Liver (tissue), 9 donors: ENCODE measurements around the gene MOK. TPM values are rescaled to one million over a fixed set of nuclear protein-coding genes. Genes with fewer than 3 reads are reported as not detected.

Experiments used
- DNase-seq: peaks from one replicate; pipeline ENCODE4 v3.0.0-alpha.2; 2017; ENCODE audit warnings: low spot score
- H3K27ac ChIP-seq, 2 donors: one replicate each; pipeline ENCODE4 v1.7.0; 2013; ENCODE audit warnings: inconsistent platforms in 2 of 2, low read length in 2 of 2, control low read depth in 1 of 2, low read depth in 1 of 2, mild to moderate bottlenecking in 1 of 2
- H3K27me3 ChIP-seq, 4 donors: one replicate each; pipeline versions ENCODE4 v1.6.1 to v1.7.0; 2013; ENCODE audit warnings: low read length in 3 of 4, inconsistent platforms in 1 of 4, mild to moderate bottlenecking in 1 of 4, moderate library complexity in 1 of 4; ENCODE audit not compliant: control insufficient read depth in 4 of 4, insufficient read depth in 4 of 4
- H3K36me3 ChIP-seq, 4 donors: one replicate each; pipeline versions ENCODE4 v1.6.1 to v1.7.0; 2013; ENCODE audit warnings: low read length in 3 of 4, mild to moderate bottlenecking in 3 of 4, low read depth in 1 of 4, moderate library complexity in 1 of 4; ENCODE audit not compliant: control insufficient read depth in 4 of 4, insufficient read depth in 3 of 4
- H3K4me1 ChIP-seq, 4 donors: one replicate each; pipeline versions ENCODE4 v1.6.1 to v1.7.0; 2013; ENCODE audit warnings: low read length in 3 of 4, mild to moderate bottlenecking in 3 of 4, moderate library complexity in 1 of 4; ENCODE audit not compliant: control insufficient read depth in 4 of 4, insufficient read depth in 4 of 4
- H3K4me3 ChIP-seq, 3 donors: one replicate each; pipeline versions ENCODE4 v1.6.1 to v1.7.0; 2013; ENCODE audit warnings: low read length in 3 of 3, control low read depth in 1 of 3, low read depth in 1 of 3, mild to moderate bottlenecking in 1 of 3
- H3K9ac ChIP-seq, 2 donors: one replicate each; pipeline ENCODE4 v1.7.0; 2013; ENCODE audit warnings: low read length in 2 of 2, mild to moderate bottlenecking in 2 of 2, moderate library complexity in 2 of 2, control low read depth in 1 of 2, low read depth in 1 of 2
- H3K9me3 ChIP-seq, 4 donors: one replicate each; pipeline versions ENCODE4 v1.6.1 to v1.7.0; 2013; ENCODE audit warnings: low read length in 3 of 4; ENCODE audit not compliant: control insufficient read depth in 4 of 4
- EGR1 ChIP-seq, 2 donors: IDR thresholded peaks; 2 replicates each; pipeline ENCODE4 v1.6.1; 2016 to 2018; ENCODE audit warnings: antibody characterized with exemption in 2 of 2, low read depth in 2 of 2
- FOXA1 ChIP-seq: IDR thresholded peaks from 2 replicates; pipeline ENCODE4 v1.6.1; 2016; ENCODE audit warnings: antibody characterized with exemption
- FOXA2 ChIP-seq: IDR thresholded peaks from 2 replicates; pipeline ENCODE4 v1.6.1; 2016; ENCODE audit warnings: antibody characterized with exemption
- GABPA ChIP-seq, 2 donors: IDR thresholded peaks in 1 of 2; conservative IDR thresholded peaks in 1 of 2; 2 replicates each; pipeline ENCODE4 v1.6.1; 2016; ENCODE audit warnings: antibody characterized with exemption in 2 of 2, mild to moderate bottlenecking in 1 of 2, moderate library complexity in 1 of 2
- HNF4G ChIP-seq: IDR thresholded peaks from 2 replicates; pipeline ENCODE4 v1.6.1; 2016; ENCODE audit warnings: antibody characterized with exemption
- JUND ChIP-seq, 2 donors: IDR thresholded peaks; 2 replicates each; pipeline ENCODE4 v1.6.1; 2016; ENCODE audit warnings: antibody characterized with exemption in 2 of 2
- NR2F2 ChIP-seq: IDR thresholded peaks from 2 replicates; pipeline ENCODE4 v1.6.1; 2016; ENCODE audit warnings: antibody characterized with exemption
- RAD21 ChIP-seq, 2 donors: IDR thresholded peaks; 2 replicates each; pipeline ENCODE4 v1.6.1; 2016; ENCODE audit warnings: antibody characterized with exemption in 2 of 2, mild to moderate bottlenecking in 2 of 2
- RXRA ChIP-seq, 2 donors: IDR thresholded peaks; 2 replicates each; pipeline ENCODE4 v1.6.1; 2017 to 2018; ENCODE audit warnings: antibody characterized with exemption in 2 of 2, mild to moderate bottlenecking in 1 of 2
- SP1 ChIP-seq: IDR thresholded peaks from 2 replicates; pipeline ENCODE4 v1.6.1; 2018; ENCODE audit warnings: antibody characterized with exemption, mild to moderate bottlenecking
- TAF1 ChIP-seq: conservative IDR thresholded peaks from 2 replicates; pipeline ENCODE4 v1.6.1; 2016; ENCODE audit warnings: antibody characterized with exemption, mild to moderate bottlenecking
- WGBS: extraction: QIAGEN DNeasy Blood & Tissue Kit; methylation state at CpG from one replicate; pipeline ENCODE4 v1.1.7; 2013; 5-methylcytosine and 5-hydroxymethylcytosine counted together
- polyA plus RNA-seq, 2 donors: library from polyadenylated mRNA; stranded (reverse) in 1 of 2; unstranded in 1 of 2; fragments of 200-250 nt in 1 of 2; fragments of >200 nt in 1 of 2; fragmentation: Nextera tagmentation in 1 of 2; extraction: Ambion mirVana in 1 of 2; gene quantifications; one replicate each; pipeline versions ENCODE4 v1.2.1 to v1.2.3, GENCODE V29; 2013 to 2015
- total RNA-seq, 2 donors: library from RNA; depleted of rRNA; stranded (reverse); fragments of >200 nt; gene quantifications; one replicate each; pipeline ENCODE4 v1.2.3, GENCODE V29; 2014
- TF ChIP-seq, protein P1 (sequence below): fragments of 150-350 bp; IDR thresholded peaks from 2 replicates; pipeline ENCODE4 v1.5.1; 2017; ENCODE audit warnings: improper control_type of control experiment, low read depth, low read length; ENCODE audit not compliant: missing input control
- TF ChIP-seq, protein P2 (sequence below): IDR thresholded peaks from 2 replicates; pipeline ENCODE4 v1.6.1; 2016; ENCODE audit warnings: antibody characterized with exemption, mild to moderate bottlenecking
- TF ChIP-seq, protein P3 (sequence below): IDR thresholded peaks from 2 replicates; pipeline ENCODE4 v1.6.1; 2016; ENCODE audit warnings: antibody characterized with exemption
- donor health status: healthy.
- donor health status: healthy.
- donor health status: healthy.
- donor health status: healthy.
- donor health status: healthy.

MOK gene
- total and polyA plus RNA-seq, 4 donors, result 2.4 to 6.4 (median 2.9) TPM

DNA sequence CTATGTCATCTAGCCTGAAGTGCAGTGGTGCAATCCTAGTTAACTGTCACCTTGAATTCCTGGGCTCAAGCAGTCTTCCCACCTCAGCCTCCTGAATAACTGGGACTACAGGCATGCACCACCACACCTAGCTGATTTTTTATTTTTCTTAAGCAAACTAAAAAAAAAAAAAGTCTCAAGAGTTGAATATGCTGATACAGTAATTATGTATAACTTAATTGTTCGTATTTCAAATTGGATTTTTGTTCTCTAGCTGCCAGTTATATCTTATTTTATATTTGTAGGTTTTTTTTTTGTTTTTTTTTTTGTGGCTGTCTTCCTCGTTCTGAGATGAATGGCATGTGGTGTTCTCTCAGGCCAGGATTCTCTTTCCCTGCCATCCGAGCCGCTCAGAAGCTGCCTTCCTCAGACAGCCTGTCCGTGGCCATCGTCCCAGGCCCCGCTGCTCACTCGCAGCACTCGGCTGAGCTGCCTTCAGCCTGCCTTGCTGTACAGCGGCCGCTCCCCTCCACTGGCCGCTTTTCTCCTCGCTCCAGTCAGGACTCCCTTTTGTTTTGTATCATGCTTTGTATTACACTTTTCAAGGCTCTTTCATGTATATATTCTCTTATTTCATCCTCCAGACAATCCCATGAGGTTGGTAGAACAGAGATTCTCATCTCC lies 112.0 kb downstream of the MOK start:
- 96% methylated on average over 13 of the region's 13 CpGs for WGBS
- no peaks in the 10 kb centered on the region for H3K9me3 ChIP-seq
- TF ChIP-seq NR2F2 (no peak), RAD21 (IDR thresholded peaks at IDR 0.05) (no peak), HNF4G (no peak)
- TF ChIP-seq, protein P1, sequence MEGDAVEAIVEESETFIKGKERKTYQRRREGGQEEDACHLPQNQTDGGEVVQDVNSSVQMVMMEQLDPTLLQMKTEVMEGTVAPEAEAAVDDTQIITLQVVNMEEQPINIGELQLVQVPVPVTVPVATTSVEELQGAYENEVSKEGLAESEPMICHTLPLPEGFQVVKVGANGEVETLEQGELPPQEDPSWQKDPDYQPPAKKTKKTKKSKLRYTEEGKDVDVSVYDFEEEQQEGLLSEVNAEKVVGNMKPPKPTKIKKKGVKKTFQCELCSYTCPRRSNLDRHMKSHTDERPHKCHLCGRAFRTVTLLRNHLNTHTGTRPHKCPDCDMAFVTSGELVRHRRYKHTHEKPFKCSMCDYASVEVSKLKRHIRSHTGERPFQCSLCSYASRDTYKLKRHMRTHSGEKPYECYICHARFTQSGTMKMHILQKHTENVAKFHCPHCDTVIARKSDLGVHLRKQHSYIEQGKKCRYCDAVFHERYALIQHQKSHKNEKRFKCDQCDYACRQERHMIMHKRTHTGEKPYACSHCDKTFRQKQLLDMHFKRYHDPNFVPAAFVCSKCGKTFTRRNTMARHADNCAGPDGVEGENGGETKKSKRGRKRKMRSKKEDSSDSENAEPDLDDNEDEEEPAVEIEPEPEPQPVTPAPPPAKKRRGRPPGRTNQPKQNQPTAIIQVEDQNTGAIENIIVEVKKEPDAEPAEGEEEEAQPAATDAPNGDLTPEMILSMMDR, result no peak
- H3K4me1 ChIP-seq, result peaks cover 0 to 5% (median 3%) of the 10 kb centered on the region in 4 donors
- H3K9ac ChIP-seq, result no peak overlapping the region
- no peaks in the 10 kb centered on the region for H3K27me3 ChIP-seq
- H3K36me3 ChIP-seq, result peaks cover 0 to 6% (median 2%) of the 10 kb centered on the region in 4 donors
- no peak for DNase-seq
- no peak overlapping the region for H3K27ac ChIP-seq
- no peak overlapping the region for H3K4me3 ChIP-seq

DNA sequence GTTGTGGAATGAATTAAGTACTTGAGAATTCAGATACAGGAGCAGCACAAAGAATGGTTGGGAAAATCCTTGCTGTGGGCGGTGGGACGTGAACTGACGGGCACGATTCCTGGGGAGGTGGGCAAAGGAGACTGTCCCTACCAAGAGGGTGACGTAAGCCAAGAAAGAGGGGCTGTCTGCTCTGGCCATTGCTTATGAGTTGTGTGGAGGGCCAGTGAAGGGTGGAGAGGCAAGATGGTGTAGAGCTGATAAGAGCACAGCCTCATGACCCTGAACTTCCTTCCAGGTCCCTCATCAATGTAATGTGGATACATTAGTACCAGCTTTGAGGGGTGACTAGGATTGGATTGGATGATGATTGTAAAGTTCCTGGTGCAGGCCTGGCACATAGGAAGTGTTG lies 115.1 kb downstream of the MOK start:
- no peak overlapping the region for H3K4me3 ChIP-seq
- WGBS, result 98% methylated on average over 5 of the region's 5 CpGs
- no peak overlapping the region for H3K27ac ChIP-seq
- no peak for TF ChIP-seq HNF4G
- no peak for TF ChIP-seq FOXA1
- TF ChIP-seq FOXA2, result no peak
- no peak for TF ChIP-seq TAF1
- TF ChIP-seq EGR1 (IDR thresholded peaks at IDR 0.05; ENCODE audit: low read depth in 2 of 2), result no peak
- no peak for TF ChIP-seq SP1
- TF ChIP-seq RXRA (IDR thresholded peaks at IDR 0.05), result no peak
- no peak for DNase-seq
- no peak overlapping the region for H3K9ac ChIP-seq
- no peaks in the 10 kb centered on the region for H3K9me3 ChIP-seq
- H3K36me3 ChIP-seq, result no peaks in the 10 kb centered on the region
- no peaks in the 10 kb centered on the region for H3K27me3 ChIP-seq
- peaks cover 0 to 12% (median 5%) of the 10 kb centered on the region in 4 donors for H3K4me1 ChIP-seq

DNA sequence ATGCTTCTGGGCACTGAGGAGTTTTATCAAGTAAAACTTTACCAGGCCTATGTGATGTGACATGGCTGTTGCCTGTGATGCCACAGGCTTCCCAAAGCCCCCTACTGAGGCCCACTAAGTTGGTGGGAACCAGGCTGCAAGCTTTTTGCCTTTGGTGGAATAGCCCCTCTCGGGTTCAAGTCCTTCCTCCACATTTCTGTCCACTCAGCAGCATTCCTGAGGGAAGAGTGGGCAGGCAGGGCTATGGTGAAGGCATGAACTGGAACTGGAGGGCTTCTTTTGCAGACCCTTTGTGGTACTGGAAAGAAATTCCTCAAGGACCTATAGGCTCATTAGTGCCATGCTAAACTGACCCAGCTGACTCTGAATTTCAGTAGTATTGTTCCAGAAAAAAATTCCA lies 116.8 kb downstream of the MOK start:
- TF ChIP-seq, protein P2, sequence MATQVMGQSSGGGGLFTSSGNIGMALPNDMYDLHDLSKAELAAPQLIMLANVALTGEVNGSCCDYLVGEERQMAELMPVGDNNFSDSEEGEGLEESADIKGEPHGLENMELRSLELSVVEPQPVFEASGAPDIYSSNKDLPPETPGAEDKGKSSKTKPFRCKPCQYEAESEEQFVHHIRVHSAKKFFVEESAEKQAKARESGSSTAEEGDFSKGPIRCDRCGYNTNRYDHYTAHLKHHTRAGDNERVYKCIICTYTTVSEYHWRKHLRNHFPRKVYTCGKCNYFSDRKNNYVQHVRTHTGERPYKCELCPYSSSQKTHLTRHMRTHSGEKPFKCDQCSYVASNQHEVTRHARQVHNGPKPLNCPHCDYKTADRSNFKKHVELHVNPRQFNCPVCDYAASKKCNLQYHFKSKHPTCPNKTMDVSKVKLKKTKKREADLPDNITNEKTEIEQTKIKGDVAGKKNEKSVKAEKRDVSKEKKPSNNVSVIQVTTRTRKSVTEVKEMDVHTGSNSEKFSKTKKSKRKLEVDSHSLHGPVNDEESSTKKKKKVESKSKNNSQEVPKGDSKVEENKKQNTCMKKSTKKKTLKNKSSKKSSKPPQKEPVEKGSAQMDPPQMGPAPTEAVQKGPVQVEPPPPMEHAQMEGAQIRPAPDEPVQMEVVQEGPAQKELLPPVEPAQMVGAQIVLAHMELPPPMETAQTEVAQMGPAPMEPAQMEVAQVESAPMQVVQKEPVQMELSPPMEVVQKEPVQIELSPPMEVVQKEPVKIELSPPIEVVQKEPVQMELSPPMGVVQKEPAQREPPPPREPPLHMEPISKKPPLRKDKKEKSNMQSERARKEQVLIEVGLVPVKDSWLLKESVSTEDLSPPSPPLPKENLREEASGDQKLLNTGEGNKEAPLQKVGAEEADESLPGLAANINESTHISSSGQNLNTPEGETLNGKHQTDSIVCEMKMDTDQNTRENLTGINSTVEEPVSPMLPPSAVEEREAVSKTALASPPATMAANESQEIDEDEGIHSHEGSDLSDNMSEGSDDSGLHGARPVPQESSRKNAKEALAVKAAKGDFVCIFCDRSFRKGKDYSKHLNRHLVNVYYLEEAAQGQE, result no peak
- TF ChIP-seq, protein P3, sequence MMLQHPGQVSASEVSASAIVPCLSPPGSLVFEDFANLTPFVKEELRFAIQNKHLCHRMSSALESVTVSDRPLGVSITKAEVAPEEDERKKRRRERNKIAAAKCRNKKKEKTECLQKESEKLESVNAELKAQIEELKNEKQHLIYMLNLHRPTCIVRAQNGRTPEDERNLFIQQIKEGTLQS, result no peak
- no peak for TF ChIP-seq SP1
- no peak for TF ChIP-seq JUND (IDR thresholded peaks at IDR 0.05)
- TF ChIP-seq NR2F2, result no peak
- TF ChIP-seq GABPA (IDR thresholded peaks at IDR 0.05 in 1 of 2, conservative IDR thresholded peaks at IDR 0.05 in 1 of 2), result no peak
- no peaks in the 10 kb centered on the region for H3K36me3 ChIP-seq
- no peaks in the 10 kb centered on the region for H3K9me3 ChIP-seq
- H3K9ac ChIP-seq, result no peak overlapping the region
- DNase-seq, result no peak
- no peak overlapping the region for H3K27ac ChIP-seq
- WGBS, result 93% methylated on average over 1 of the region's 1 CpG
- H3K4me3 ChIP-seq, result no peak overlapping the region
- H3K27me3 ChIP-seq, result no peaks in the 10 kb centered on the region
- peaks cover 0 to 12% (median 5%) of the 10 kb centered on the region in 4 donors for H3K4me1 ChIP-seq
